GM19099 (cell line): ENCODE data around the gene GAMT.
A peak's percentile ranks its signal among the peaks of the same experiment; 100 is the strongest.

ENCODE experiments used
- POLR2A ChIP-seq: IDR thresholded peaks from 3 replicates; pipeline ENCODE4 v1.6.1; 2011; ENCODE audit warnings: low read depth; ENCODE audit not compliant: insufficient read length; ENCODE audit errors: extremely low read depth

Gene GAMT

GRCh38 chr19:1387684-1388636, 13.4 kb downstream of the GAMT start:
- TF ChIP-seq POLR2A: no peak

GRCh38 chr19:1386945-1387683, 14.2 kb downstream of the GAMT start:
- TF ChIP-seq POLR2A: no peak

- no peak for TF ChIP-seq POLR2A
Measured at GRCh38 chr19:1385816-1386215, 15.5 kb downstream of the GAMT start.

GRCh38 chr19:1384478-1385110, 16.7 kb downstream of the GAMT start:
- TF ChIP-seq POLR2A: no peak

- TF ChIP-seq POLR2A: no peak
Measured at GRCh38 chr19:1384085-1384462, 17.3 kb downstream of the GAMT start.

GRCh38 chr19:1383312-1384084, 17.8 kb downstream of the GAMT start, which contains the start of gene NDUFS7:
NDUFS7 (plus strand) TSS chr19:1383907; CDS start chr19:1383927, 20 bp downstream.
- peak; percentile 88 for TF ChIP-seq POLR2A

- no peak for TF ChIP-seq POLR2A
Measured at GRCh38 chr19:1383017-1383311, 18.4 kb downstream of the GAMT start.

GRCh38 chr19:1382250-1382649, 19.1 kb downstream of the GAMT start:
- TF ChIP-seq POLR2A: no peak

- no peak for TF ChIP-seq POLR2A
Measured at GRCh38 chr19:1379961-1380489, 21.3 kb downstream of the GAMT start.

- TF ChIP-seq POLR2A: no peak
Measured at GRCh38 chr19:1379126-1379905, 22.0 kb downstream of the GAMT start.

GRCh38 chr19:1377965-1378785, 23.2 kb downstream of the GAMT start:
- TF ChIP-seq POLR2A: no peak

- TF ChIP-seq POLR2A: no peak
Measured at GRCh38 chr19:1377176-1377964, 24.0 kb downstream of the GAMT start.
